Kidney glomerular epithelial cell (primary cell): ENCODE measurements around the gene MYH11.

ENCODE experiments used
- DNase-seq: peaks from one replicate; lab custom pipeline; 2025; lab: John Stamatoyannopoulos, UW

The MYH11 gene

DNA sequence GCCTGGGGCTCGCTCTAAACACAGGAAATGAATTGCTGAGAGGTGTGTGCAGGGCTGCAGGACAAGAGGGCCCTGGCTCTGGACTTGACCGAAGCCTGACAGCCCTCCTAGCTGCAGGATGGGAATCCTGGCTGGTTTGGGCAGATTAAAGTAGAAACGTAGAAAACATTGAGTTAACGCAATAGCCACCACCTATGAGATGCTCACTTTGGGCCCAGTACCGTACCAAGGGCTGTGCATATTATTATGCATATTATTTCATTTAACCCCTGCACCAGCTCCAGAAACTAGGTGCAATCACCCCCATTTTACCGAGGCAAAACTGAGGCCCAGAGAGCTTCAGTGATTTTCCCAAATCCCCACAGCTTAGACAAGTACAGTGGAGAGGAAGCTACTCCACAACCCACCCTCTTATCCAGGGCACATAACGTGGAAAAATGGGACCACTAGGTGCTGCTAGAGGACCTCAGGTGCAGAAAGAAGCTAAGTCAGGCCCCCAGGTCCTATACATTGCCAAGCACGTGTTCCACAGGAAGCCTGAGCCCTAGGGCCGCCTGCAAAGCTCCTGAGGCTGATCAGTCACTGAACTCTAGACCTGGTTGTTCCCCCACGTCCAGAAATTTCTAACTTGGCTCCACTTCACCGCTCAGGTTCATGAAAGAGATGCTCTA, 79.2 kb downstream of the MYH11 start:
- no peak for DNase-seq

DNA sequence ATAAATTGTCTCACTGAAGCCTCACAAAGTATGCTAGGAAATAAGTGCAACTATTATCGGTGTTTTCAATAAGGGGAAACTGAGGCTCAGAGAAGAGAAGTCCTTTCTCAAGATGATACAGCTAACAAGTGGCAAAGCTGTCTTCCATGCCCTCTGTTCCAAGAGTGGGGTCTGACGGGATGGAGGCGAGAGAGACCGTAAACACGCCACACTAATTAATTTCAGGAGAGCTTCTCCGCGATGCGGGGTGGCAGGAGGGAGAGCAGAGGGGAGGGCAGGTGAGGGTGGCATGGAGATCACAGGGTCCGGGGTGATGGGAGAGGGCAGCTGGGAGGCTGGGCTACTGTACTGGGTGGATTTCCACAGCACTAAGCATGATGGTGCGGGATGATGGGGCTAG, 80.3 kb downstream of the MYH11 start:
- DNase-seq, result no peak

DNA sequence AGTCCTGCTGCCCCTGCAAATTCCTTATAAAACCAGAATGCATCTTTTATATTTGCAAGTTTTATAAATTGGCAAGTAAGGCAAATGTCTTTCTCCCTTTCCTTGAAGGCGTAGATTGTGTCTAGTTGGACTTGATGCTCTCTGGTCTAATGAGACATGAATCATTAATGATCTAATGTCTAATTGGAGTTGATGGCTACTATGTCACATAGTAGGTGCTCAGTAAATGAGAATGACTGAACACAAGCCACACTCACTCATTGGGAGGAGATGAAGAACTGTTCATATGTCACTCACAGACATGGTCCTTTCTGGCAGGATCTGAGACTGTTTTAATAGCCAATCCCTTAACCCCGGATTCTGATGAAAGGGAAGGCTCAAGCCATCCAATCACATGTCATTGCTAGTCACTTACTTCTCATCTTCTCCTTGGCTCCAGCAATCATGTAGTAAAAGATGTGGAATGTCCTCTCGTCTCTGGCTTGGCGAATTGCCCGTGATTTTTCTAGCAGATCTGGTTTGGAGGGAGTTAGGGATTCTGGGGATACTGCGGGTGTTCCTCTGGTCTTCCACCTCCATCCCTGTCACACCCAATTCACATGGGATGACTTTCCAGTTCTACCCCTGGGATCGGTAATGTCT, 81.0 kb downstream of the MYH11 start:
- no peak for DNase-seq

DNA sequence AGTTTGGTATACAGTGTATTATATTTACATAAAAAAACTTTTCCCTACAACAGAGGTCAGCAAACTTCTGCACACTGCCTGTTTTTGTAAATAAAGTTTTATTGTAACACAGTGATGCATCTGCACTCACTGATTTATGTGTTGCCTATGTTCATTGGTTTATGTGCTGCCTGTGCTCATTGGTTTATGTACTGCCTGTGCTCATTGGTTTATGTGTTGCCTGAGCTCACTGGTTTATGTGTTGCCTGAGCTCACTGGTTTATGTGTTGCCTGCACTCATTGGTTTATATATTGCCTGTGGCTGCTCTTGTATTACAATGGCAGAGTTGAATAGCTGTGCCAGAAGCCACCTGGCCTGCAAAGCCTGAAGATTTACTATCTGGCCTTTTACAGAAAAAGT, 81.6 kb downstream of the MYH11 start:
- no peak for DNase-seq

DNA sequence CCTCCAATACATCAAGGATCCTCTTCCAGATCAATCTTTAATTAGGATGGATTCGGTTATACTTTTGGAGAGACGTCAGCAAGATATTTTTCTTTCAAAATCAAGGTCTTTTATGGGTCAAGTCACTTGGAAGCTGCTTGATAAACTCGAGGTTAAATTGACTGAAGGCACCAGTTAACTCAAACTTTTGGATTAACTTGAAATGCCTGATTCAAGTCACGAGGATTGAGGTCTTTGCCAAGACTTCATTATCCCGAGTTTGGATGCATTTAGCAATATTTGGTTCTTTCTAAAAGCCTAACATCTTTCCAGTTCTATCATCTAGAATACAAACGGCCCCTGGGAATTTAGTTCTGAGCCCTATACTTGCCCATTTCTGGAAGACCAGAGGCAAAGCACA, 82.9 kb downstream of the MYH11 start:
- DNase-seq, result no peak

DNA sequence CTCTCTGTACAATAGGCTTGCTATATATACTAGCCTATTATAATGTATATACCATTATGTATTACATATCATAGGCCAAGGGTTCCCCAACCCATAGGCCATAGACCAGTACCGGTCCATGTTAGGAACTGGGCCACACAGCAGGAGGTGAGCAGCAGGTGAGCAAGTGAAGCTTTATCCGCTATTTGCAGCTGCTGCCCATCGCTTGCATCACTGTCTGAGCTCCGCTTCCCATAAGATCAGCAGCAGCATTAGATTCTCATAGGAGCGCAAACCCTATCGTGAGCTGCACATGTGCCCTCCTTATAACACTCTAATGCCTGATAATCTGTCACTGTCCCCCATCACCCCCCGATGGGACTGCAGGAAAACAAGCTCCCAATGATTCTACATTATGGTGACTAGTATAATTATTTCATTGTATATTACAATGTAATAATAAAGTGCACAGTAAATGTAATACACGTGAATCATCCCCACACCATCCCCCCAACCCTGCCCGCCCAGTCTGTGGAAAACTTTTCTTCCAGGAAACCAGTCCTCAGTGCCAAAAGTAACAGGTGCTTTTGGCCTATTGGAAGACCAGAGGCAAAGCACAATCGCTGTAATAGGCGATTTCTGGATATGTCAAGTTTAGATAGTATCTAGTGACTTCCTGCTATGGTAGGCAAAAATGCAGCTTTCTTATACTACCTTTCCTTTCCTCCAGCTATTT, 84.1 kb downstream of the MYH11 start:
- no peak for DNase-seq

DNA sequence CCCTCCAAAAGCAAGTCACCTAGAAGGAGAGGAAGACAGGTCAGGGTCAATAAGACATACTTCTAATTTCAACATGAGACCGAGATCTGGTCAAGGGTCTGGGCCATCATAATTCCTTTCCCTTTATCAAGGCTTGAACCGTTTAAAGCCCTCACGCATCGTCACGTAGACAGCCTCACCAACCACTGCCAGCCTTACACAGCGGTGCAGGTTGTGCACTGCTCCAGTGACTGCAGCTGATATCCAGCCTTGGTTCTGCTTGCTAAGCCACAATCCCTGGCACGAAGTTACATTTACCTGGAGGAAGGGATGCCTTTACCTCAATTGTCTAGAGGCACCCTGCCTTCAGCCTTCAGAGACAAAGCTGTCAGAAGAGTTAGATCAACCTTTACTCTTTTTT, 85.1 kb downstream of the MYH11 start:
- no peak for DNase-seq

DNA sequence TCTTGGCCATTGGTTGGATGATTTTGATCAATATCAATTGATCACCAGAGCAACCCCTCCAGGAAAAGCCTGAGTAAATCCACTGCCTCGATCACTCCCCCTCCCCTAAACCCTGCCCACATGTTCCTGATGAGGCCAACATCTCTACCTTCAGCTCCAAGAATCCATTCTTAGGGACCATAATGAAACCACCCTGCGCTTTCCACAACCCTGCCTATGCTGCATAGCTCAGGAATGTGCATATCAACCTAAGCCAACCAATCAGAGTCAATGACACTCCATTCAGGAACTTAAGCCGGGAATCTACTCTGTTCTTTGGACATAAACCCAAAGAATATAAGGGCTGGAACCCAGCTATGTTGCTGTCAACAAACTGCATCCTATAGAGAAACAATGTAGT, 86.3 kb downstream of the MYH11 start:
- no peak for DNase-seq

DNA sequence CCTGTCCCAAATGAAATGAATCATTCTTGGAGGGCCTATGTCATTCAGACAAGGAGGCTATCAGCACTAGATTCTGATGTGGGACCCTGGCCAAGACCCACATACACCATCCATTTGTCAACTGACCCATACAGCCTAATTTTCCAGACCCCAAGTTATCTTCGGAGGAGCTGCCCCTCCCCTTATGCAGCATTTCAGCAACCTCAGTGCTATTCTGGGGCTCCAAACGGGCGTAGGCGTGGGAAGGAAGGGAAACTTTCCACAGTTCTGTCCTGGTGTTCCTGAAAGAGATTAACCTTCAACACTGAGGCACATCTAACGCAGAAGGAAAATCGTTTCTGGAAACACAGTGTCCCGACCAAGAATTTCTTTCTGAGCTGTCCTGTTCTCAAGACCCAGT, 86.7 kb downstream of the MYH11 start:
- no peak for DNase-seq

DNA sequence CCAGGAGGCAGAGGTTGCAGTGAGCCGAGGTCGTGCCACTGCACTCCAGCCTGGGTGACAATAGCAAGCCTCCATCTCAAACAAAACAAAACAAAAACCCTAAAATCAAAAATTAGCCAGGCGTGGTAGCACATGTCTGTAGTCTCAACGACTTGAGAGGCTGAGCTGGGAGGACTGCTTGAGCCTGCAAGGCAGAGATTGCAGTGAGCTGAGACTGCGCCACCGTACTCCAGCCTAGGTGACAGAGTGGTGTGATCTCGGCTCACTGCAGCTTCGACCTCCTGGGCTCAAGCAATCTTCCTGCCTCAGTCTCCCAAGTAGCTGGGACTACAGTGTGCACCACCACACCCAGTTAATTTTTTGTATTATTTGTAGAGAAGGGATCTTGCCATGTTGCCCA, 87.6 kb downstream of the MYH11 start:
- DNase-seq, result no peak

DNA sequence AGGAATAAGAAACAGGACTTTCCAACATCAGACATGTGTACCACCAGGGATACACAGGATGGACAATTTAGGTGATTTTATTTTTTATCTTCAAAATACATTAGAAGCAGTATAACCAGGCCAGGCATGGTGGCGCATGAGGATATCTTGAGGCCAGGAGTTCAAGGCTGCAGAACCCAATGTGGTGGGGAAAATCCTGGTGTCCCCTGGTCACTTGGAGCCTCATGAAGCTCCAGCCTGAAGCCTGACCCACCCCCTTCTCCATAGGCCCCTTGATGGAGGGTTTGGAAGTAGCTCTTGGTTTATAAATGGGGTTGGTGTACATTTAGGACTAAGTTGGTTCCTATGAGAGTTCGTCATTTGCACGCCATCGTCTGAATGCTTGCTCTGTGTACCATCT, 88.6 kb downstream of the MYH11 start:
- DNase-seq, result no peak

DNA sequence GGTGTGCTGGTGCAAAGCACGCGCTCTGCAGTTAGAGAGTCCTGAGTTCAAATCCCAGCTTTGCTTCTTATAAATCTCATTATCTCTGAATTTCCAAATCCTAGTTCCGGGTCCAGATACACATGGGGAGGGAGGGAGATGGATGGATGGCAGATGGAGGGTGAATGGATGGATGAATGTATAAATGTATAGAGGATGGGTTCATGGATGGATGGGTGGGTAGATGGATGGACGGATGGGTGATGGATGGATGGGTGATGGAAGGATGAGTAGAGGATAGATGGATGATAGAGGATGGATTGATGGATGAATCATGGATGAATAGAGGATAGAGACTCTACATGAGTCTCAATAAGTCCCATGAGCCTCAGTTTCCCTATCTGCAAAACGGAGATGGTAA, 89.9 kb downstream of the MYH11 start:
- no peak for DNase-seq

DNA sequence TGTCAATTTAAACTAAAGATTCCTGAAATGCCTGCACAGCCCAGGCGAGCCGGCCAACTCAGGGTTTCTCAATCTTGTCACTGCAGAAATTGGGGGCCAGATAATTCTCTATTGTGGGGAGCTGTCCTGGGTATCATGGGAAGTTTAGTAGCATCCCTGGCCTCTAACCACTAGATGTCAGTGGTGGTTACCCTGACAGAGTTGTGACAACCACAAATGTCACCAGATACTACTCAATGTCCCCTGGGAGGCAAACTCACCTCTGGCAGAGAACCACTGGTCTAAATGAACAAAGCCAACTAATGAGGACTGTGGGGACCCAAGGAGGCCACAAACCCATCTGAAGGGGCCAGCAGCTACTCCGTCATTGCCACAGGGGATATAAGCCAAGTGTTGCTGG, 90.9 kb downstream of the MYH11 start:
- DNase-seq, result peak; percentile 9

DNA sequence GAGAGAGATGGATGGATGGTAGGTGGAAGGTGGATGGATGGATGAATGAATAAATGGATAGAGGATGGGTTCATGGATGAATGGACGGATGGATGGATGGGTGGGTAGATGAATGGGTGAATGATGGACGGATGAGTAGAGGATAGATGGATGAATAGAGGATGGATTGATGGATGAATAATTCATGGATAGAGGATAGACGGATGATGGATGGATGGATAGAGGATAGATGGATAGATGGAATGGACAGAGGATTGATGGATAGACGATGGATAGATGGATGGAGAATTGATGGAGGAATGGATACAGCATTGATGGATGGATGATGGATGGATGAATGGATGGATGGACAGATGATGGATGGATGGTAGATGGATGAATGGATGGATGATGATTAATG, 91.7 kb downstream of the MYH11 start:
- DNase-seq, result no peak

DNA sequence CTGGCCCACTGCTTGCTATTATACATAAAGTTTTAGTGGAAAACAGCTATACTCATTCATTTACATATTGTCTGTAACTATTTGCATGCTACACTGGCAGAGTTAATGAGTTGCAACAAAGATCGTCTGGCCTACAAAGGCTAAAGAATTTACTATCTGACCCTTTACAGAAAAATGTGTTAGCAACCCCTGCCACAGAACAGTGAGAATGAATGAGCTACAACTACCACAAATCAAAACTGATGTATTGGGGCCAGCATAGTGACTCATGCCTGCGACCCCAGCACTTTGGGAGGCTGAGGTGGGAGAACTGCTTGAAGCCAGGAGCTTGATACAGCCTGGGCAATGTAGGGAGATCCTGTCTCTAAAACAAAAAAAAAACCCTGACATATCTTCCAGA, 92.7 kb downstream of the MYH11 start:
- DNase-seq, result no peak

DNA sequence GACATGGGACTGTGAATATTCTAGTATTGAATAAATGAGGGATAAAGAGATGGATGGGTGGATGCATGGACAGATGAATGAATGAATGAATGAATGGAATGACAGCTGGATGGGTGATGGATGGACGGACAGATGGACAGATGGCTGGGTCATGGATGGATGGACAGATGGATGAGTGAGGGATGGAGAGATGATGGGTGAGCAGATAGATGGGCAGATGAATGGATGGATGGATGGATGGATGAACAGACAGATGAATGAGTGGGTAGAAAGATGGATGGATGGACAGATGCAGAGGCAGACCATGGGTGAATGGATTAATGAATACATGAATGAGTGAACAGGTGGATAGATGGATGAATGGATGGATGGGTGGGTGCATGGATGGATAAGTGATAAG, 96.7 kb downstream of the MYH11 start:
- DNase-seq, result no peak

DNA sequence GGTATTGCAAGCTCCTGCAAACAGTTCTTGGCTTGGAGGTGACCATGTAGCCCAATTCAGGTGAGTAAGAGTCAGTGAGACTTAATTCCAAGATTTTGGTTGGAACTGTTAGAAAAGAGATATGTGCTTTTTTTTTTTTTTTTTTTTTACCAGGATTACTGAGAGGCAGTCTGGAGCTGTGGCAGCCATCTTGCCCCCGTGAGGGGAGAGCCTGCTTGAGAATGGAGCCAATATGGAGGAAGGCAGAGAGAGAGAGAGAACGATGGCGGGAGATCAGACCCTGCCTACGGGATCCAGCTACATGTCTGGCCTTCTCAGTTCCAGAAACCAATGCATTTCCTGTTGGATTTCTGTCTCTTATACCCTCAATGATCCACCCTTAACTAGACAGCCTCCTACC, 97.8 kb downstream of the MYH11 start:
- DNase-seq, result no peak

DNA sequence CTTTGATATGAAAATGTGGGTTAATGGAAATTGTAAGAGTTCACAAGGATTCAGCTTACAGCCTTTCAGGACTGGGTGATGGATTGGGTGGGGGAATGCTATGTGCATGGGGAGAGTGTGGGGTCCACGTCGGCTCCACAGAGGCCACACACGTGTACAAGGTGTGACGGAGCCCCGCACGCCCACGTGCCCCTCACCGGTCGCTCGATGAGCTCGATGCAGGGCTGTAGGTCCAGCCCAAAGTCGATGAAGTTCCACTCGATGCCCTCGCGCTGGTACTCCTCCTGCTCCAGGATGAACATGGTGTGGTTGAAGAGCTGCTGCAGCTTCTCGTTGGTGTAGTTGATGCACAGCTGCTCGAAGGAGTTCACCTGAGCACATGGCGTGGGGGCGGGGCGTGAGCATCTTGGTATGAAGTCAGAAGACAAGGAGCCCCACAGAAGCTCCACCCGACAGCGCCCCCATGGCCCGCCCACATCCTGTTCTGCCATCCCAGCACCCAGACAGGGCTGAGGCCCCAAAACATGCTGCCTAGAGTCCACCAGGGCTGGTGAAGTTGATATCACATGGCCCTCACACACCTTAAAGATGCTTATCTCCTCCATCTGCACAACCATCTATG, 99.1 kb downstream of the MYH11 start:
- no peak for DNase-seq

DNA sequence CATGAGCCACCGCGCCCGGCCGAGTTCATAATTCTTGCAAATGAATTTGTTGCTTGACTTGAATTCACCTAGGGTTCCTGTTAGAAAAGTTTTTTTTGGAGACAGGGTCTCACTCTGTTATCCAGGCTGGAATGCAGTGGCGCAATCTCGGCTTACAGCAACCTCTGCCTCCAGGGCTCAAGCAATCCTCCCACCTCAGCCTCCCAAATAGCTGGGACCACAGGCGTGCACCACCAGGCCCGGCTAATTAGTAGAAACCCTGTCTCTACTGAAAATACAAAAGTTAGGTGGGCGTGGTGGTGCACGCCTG, 99.8 kb downstream of the MYH11 start:
- DNase-seq, result no peak

DNA sequence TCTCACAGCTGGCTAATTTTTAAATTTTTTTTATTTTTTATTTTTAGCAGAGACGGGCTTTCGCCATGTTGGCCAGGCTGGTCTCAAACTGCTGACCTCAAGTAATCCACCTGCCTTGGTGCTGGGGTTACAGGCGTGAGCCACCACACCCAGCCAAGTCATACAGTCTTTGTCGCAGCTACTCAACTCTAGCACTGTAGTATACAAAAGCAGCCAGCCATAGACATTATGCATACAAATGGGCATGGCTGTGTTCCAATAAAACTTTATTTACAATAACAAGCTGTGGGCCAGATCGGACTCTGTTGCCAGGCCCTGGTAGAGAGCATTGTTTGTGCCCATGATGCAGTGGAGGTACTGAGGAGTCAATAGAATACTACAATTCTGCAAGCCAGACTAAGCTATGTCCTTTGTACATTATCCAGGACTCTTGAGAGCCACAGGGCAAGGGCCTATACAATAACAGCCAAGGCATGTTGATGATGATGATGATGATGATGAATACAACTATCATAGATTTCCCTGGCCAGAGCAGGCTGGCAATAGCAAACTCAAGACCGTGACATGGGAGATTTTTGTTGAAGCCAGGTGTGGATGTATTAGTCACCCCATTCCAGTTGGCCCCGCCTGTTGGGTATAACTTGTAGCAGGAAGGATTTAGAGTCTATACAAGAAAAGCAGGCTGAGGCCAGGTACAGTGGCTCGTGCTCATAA, 101.8 kb downstream of the MYH11 start:
- DNase-seq, result no peak

DNA sequence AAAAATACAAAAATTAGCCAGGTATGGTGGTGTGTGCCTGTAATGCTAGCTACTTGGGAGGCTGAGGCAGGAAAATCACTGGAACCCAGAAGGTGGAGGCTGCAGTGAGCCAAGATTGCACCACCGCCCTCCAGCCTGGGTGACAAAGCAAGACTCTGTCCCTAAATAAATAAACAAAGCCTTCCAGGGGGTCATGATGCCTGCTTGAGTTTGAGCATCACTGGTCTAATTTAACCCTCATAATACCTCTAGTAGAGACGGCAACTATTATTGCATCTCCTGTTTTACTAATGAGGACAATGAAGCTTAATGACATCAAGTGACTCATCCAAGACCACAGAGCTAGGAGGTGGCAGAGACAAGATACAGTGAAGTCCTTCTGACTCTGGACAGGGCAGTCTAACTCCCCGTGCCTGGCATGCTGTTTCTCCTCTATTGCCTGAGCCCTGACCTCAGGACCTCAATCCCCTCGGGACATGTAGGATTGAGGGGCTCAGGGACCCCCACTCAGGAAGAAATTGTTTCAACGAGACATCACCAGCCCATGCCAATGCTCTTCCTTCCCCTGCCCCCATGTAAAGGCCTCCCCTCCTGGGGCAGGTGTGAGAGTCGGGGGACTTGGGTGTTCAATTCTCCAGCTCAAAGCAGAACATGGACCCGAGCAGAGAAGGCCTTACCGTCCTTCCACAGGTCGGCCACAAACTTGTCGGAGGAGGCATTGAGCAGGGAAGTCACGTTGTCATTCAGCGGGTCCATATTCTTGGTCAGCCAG, 103.9 kb downstream of the MYH11 start:
- DNase-seq, result no peak

DNA sequence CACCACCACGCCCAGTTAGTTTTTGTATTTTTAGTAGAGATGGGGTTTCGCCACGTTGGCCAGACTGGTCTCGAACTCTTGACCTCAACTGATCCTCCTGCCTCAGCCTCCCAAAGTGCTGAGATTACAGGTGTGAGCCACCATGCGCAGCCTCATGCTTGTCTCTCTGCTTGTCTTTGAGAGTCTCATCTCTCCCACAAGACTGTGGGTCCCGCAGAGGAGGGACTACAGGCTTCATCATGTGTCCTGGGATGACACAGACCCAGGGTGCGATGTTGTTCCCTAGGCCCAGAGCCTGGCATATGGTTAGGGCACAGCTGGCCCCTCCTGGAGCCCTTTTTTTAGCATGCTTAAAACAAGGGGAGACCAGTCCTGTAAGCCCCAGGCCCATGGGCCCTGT, 104.9 kb downstream of the MYH11 start:
- DNase-seq, result no peak
